ENCODE results near the gene SPG11. TPM values are rescaled to one million over a fixed set of nuclear protein-coding genes. Genes with fewer than 3 reads are reported as not detected.

The SPG11 gene
- total RNA-seq, 1 experiment from 2014 or later: 38.3 TPM

- Mint-ChIP-seq H3K27me3 (ENCODE audit: low read depth) (no peaks in the 10 kb centered on the region), H3K9me3 (peaks cover 3 to 8% of the 10 kb centered on the region in 2 experiments; a peak in 3 of 5 replicates), H3K4me1 (peaks cover 6 to 19% of the 10 kb centered on the region in 2 experiments; a peak in 3 of 4 replicates), H3K27ac (peak overlapping the region in 1 of 3 experiments; percentile 27; a peak in 1 of 7 replicates), H3K36me3 (ENCODE audit: insufficient read depth in 1 of 3, low read depth in 3 of 3) (peaks cover 22 to 44% (median 41%) of the 10 kb centered on the region in 3 experiments), H3K4me3 (no peak overlapping the region)
- no peak overlapping the region for H4K91ac ChIP-seq (ENCODE audit: insufficient read length, low read depth, low read length)
- no peak overlapping the region for H3K56ac ChIP-seq (ENCODE audit: insufficient read length, low read depth, low read length)
- no peak overlapping the region for H2AFZ ChIP-seq (ENCODE audit: low read length)
- no peaks in the 10 kb centered on the region for H3K27me3 ChIP-seq (ENCODE audit: insufficient read depth, low read length)
- H3K23me2 ChIP-seq (ENCODE audit: insufficient read length, low read depth, low read length, poor library complexity, severe bottlenecking): no peaks in the 10 kb centered on the region
- no peaks in the 10 kb centered on the region for H3K79me1 ChIP-seq (ENCODE audit: insufficient read depth, low read depth, low read length, poor library complexity, severe bottlenecking)
- no peak overlapping the region for H4K8ac ChIP-seq (replicated peaks; ENCODE audit: insufficient read length, low read depth, low read length)
- H2BK15ac ChIP-seq (ENCODE audit: low read depth, low read length): no peak overlapping the region
- H2BK12ac ChIP-seq (ENCODE audit: insufficient read length, low read depth, low read length): no peak overlapping the region
- H3K9me3 ChIP-seq (ENCODE audit: control insufficient read depth, low read depth, low read length): no peaks in the 10 kb centered on the region
- WGBS (ENCODE audit: extremely low coverage, insufficient read length, low lambda C conversion rate): no CpG with 5 or more reads among the region's 4 CpGs
- H3K14ac ChIP-seq (ENCODE audit: insufficient read depth, low read length): no peak overlapping the region
- no peak overlapping the region for H2BK5ac ChIP-seq (ENCODE audit: insufficient read length, low read length)
- H3K79me2 ChIP-seq (ENCODE audit: insufficient read depth, low read length): no peaks in the 10 kb centered on the region
- H4K20me1 ChIP-seq (ENCODE audit: control insufficient read depth, insufficient read depth, insufficient read length): no peaks in the 10 kb centered on the region
- H2BK120ac ChIP-seq (ENCODE audit: low read depth, low read length, poor library complexity, severe bottlenecking): no peak overlapping the region
- no peak overlapping the region for H4K5ac ChIP-seq (ENCODE audit: insufficient read length, low read depth, low read length)
- TF ChIP-seq, protein P1, sequence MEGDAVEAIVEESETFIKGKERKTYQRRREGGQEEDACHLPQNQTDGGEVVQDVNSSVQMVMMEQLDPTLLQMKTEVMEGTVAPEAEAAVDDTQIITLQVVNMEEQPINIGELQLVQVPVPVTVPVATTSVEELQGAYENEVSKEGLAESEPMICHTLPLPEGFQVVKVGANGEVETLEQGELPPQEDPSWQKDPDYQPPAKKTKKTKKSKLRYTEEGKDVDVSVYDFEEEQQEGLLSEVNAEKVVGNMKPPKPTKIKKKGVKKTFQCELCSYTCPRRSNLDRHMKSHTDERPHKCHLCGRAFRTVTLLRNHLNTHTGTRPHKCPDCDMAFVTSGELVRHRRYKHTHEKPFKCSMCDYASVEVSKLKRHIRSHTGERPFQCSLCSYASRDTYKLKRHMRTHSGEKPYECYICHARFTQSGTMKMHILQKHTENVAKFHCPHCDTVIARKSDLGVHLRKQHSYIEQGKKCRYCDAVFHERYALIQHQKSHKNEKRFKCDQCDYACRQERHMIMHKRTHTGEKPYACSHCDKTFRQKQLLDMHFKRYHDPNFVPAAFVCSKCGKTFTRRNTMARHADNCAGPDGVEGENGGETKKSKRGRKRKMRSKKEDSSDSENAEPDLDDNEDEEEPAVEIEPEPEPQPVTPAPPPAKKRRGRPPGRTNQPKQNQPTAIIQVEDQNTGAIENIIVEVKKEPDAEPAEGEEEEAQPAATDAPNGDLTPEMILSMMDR (conservative IDR thresholded peaks at IDR 0.05): no peak
- no peak overlapping the region for H3K4me2 ChIP-seq (ENCODE audit: insufficient read depth, insufficient read length, low read length)
- no peak overlapping the region for H2BK20ac ChIP-seq (ENCODE audit: low read depth, low read length, poor library complexity, severe bottlenecking)
- no peak overlapping the region for H2AK5ac ChIP-seq (ENCODE audit: insufficient read length, low read length)
- H3T11ph ChIP-seq (ENCODE audit: low read length): no peak overlapping the region
- H3K4me1 ChIP-seq (ENCODE audit: insufficient read depth, low read length): no peaks in the 10 kb centered on the region
- DNase-seq: no peak
- H3K23ac ChIP-seq (ENCODE audit: insufficient read length, low read depth, low read length): no peak overlapping the region
- no peak overlapping the region for H3K27ac ChIP-seq (ENCODE audit: insufficient read length, low read depth, low read length)
- H3K18ac ChIP-seq (ENCODE audit: insufficient read length, low read depth, low read length): no peak overlapping the region
- H3K4ac ChIP-seq (ENCODE audit: low read depth, low read length): no peak overlapping the region
- no peak overlapping the region for H3K9ac ChIP-seq (ENCODE audit: extremely low read depth, insufficient read length, low read length)
Observed at GRCh38 chr15:44641651-44642050, 21.8 kb downstream of the SPG11 start.
